Left ventricle myocardium inferior (tissue), 1 donor: Measurements from ENCODE around the gene ARMC5. TPM values are rescaled to one million over a fixed set of nuclear protein-coding genes. Genes with fewer than 3 reads are reported as not detected.
A peak's percentile ranks its signal among the peaks of the same experiment; 100 is the strongest.

ENCODE experiments used
- DNase-seq: peaks from one replicate; pipeline ENCODE4 v3.0.0-alpha.2; 2020
- H3K27ac ChIP-seq: fragments of 200-600 bp; replicated peaks from 2 replicates; pipeline ENCODE4 v1.8.0; 2021
- H3K27me3 ChIP-seq: fragments of 200-600 bp; 2 replicates; pipeline ENCODE4 v1.8.0; 2021; ENCODE audit warnings: low read depth
- H3K36me3 ChIP-seq: fragments of 200-600 bp; 2 replicates; pipeline ENCODE4 v1.8.0; 2021
- H3K4me1 ChIP-seq: fragments of 200-600 bp; 2 replicates; pipeline ENCODE4 v1.8.0; 2021
- H3K4me3 ChIP-seq: fragments of 200-600 bp; 2 replicates; pipeline ENCODE4 v1.8.0; 2021; ENCODE audit warnings: mild to moderate bottlenecking, moderate library complexity
- H3K9me3 ChIP-seq: fragments of 200-600 bp; replicated peaks from 2 replicates; pipeline ENCODE4 v1.8.0; 2021
- CTCF ChIP-seq: fragments of 200-600 bp; IDR thresholded peaks from 2 replicates; pipeline ENCODE4 v1.8.0; 2021; ENCODE audit warnings: antibody characterized with exemption, mild to moderate bottlenecking, borderline replicate concordance
- intact Hi-C: fragments of 100-400 bp; cut with micrococcal nuclease; formaldehyde crosslinking; loops from one replicate; pipeline ENCODE4 v1.11.0; 2022
- total RNA-seq: library from RNA; stranded (reverse); fragmentation: NEBNext Ultra II Directional; extraction: Animal tissue kit (Norgen Biotek cat#: 25700); gene quantifications from one replicate; pipeline ENCODE4 v1.2.1, GENCODE V29; 2021
- donor health status: DM: no; HTN: yes; CAD: no; lungs with severe emphysema.

The ARMC5 gene
- total RNA-seq, 1 donor from 2014 or later: 5.8 TPM

DNA sequence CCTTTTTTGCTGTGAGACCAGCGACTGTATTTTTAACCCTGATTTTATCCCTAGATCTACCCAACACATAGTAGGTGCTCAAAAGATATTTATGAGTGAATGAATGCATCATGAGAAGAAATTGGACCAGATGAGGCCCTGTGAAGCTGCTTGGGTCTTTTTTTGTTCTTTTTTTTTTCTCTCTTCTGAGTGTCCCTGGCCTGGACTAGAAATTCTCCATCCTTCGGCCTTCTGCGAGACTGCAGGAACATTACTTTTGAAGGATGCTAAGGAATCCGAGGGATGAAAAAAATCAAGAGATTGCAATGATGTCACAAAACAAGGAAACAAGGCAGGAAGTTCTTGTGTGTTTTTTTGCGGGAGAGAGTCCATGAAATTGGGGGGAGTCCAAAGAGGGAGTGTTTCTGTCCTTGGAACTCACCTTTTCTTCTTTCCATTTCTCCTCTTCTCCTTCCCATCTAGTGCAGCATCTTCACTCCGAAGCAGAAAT is 49.5 kb downstream of the ARMC5 start:
- Histone ChIP-seq H3K27ac (peak overlapping the region; percentile 96), H3K4me1 (peaks cover 65% of the 10 kb centered on the region), H3K9me3 (no peaks in the 10 kb centered on the region), H3K36me3 (peaks cover 12% of the 10 kb centered on the region), H3K4me3 (peak overlapping the region; percentile 95), H3K27me3 (no peaks in the 10 kb centered on the region)
- intact Hi-C loops: no loop called here
- DNase-seq: no peak
- TF ChIP-seq CTCF: no peak

DNA sequence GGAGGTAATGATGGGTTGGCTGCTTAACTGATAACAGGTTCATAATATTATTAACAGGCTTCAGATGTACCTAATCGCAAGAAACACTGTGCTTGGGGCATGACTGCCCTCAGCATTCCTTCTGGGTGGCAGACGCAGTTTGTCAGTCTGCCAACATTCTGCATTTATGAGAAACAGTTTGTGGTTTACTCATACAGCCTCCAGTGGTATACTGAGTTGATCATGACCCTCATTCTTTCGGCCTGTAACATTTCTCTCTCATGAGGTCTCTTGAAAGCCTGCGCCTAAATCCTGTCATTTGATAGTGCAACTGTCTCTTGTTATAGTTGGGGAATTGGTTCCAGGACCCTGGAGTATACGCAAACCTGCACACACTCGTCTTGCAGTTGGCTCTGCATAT is 53.8 kb downstream of the ARMC5 start:
- intact Hi-C loops: no loop called here

DNA sequence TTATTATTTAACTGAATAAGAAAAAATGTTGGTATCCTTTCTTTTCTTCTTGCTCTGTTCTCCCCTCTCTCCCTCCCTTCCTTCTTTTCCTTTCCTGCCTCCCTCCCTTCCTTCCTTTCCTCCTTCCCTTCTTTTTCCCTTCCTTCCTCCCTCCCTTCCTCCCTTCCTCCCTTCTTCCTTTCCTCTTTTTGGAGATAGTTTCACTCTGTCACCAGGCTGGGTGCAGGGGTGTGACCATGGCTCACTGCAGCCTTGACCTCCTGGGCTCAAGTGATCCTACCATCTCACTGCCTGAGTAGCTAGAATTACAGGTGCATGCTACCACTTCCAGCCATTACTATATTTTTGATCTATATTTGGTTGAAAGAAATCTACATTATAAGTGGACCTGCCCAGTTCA is 54.6 kb downstream of the ARMC5 start:
- DNase-seq: no peak
- peaks cover 13% of the 10 kb centered on the region for H3K4me1 ChIP-seq
- TF ChIP-seq CTCF: no peak
- intact Hi-C loops: no loop called here
- no peak overlapping the region for H3K4me3 ChIP-seq
- no peak overlapping the region for H3K27ac ChIP-seq
- no peaks in the 10 kb centered on the region for H3K9me3 ChIP-seq
- H3K27me3 ChIP-seq: no peaks in the 10 kb centered on the region
- no peaks in the 10 kb centered on the region for H3K36me3 ChIP-seq

More for the DNA sequence above, 53.8 kb downstream of the ARMC5 start:
- no peaks in the 10 kb centered on the region for H3K9me3 ChIP-seq
- no peak overlapping the region for H3K4me3 ChIP-seq
- H3K4me1 ChIP-seq: peaks cover 21% of the 10 kb centered on the region
- H3K36me3 ChIP-seq: no peaks in the 10 kb centered on the region
- H3K27me3 ChIP-seq: no peaks in the 10 kb centered on the region
- H3K27ac ChIP-seq: no peak overlapping the region
- TF ChIP-seq CTCF: no peak
- DNase-seq: no peak

Other genes with a start within 250 kb of the ARMC5 start
- 0.91 TPM for gene TRIM72, start 245.4 kb upstream of the ARMC5 start, total RNA-seq
- not detected for gene PYDC1, start 242.4 kb upstream of the ARMC5 start, total RNA-seq
- gene ITGAM, start 199.5 kb upstream of the ARMC5 start, total RNA-seq: 5.1 TPM
- gene ITGAX, start 104.3 kb upstream of the ARMC5 start, total RNA-seq: 1.4 TPM
- not detected for gene ITGAD, start 66.2 kb upstream of the ARMC5 start, total RNA-seq
- gene COX6A2, start 31.1 kb upstream of the ARMC5 start, total RNA-seq: 1,568 TPM
- 3.2 TPM for gene ZNF843, start 16.7 kb upstream of the ARMC5 start, total RNA-seq
- gene TGFB1I1, start 12.7 kb downstream of the ARMC5 start, total RNA-seq: 15.6 TPM
- not detected for gene SLC5A2, start 23.6 kb downstream of the ARMC5 start, total RNA-seq
- 20.6 TPM for gene RUSF1, start 48.9 kb downstream of the ARMC5 start, total RNA-seq
- not detected for gene AHSP, start 68.4 kb downstream of the ARMC5 start, total RNA-seq